ENCODE measurements around the gene PLXNA4. TPM values are rescaled to one million over a fixed set of nuclear protein-coding genes. Genes with fewer than 3 reads are reported as not detected.

Gene PLXNA4
- total RNA-seq, 1 experiment from 2014 or later = not detected

- no peak overlapping the region for H3K9ac ChIP-seq (ENCODE audit: low read length)
- no peak overlapping the region for H3K27ac ChIP-seq (ENCODE audit: low read depth, low read length)
- no peaks in the 10 kb centered on the region for H4K20me1 ChIP-seq (ENCODE audit: insufficient read depth)
- peaks cover 19% of the 10 kb centered on the region for H3K27me3 ChIP-seq (ENCODE audit: insufficient read depth, low read length)
- DNase-seq (ENCODE audit: low read depth, low spot score) (no peak), ATAC-seq (no peak)
- no TSS peak for BruUV-seq (replicated peaks)
- no peaks in the 10 kb centered on the region for H3K9me2 ChIP-seq (ENCODE audit: insufficient read depth)
- H3K79me2 ChIP-seq (ENCODE audit: insufficient read depth, low read length) = no peaks in the 10 kb centered on the region
- H3K4me2 ChIP-seq (ENCODE audit: low read length) = no peak overlapping the region
- no peaks in the 10 kb centered on the region for H3K9me3 ChIP-seq (ENCODE audit: control insufficient read depth in 1 of 2, insufficient read depth in 1 of 2, low read depth in 1 of 2, low read length in 2 of 2)
- TF ChIP-seq POLR2AphosphoS5 (IDR thresholded peaks at IDR 0.05; ENCODE audit: low read depth, low read length) (no peak), SRF (IDR thresholded peaks at IDR 0.05; ENCODE audit: low read depth) (no peak), MAX (IDR thresholded peaks at IDR 0.05) (no peak), CEBPB (IDR thresholded peaks at IDR 0.05; ENCODE audit: low read depth) (no peak), ZNF274 (IDR thresholded peaks at IDR 0.05; ENCODE audit: low read depth, low read length) (no peak), TCF7L2 (IDR thresholded peaks at IDR 0.05; ENCODE audit: borderline replicate concordance, extremely low read depth, insufficient read depth, insufficient read length) (no peak), CTCF (IDR thresholded peaks at IDR 0.05 in 2 of 3, conservative IDR thresholded peaks at IDR 0.05 in 1 of 3; ENCODE audit: borderline replicate concordance in 1 of 3, insufficient read depth in 1 of 3, low read depth in 2 of 3, low read length in 2 of 3) (no peak), JUND (IDR thresholded peaks at IDR 0.05) (no peak), REST (IDR thresholded peaks at IDR 0.05; ENCODE audit: low read depth) (no peak), EZH2phosphoT487 (IDR thresholded peaks at IDR 0.05; ENCODE audit: borderline replicate concordance) (no peak), EGR1 (IDR thresholded peaks at IDR 0.05; ENCODE audit: low read depth) (no peak), ZBTB33 (IDR thresholded peaks at IDR 0.05; ENCODE audit: extremely low read depth, insufficient replicate concordance, low read length) (no peak), FOSL1 (IDR thresholded peaks at IDR 0.05; ENCODE audit: low read depth) (no peak), EZH2 (IDR thresholded peaks at IDR 0.05) (no peak), ELF1 (IDR thresholded peaks at IDR 0.05; ENCODE audit: borderline replicate concordance, low read depth) (no peak), RAD21 (IDR thresholded peaks at IDR 0.05; ENCODE audit: low read depth) (no peak), SIN3A (IDR thresholded peaks at IDR 0.05; ENCODE audit: low read depth) (no peak)
- intact Hi-C loops (cut with micrococcal nuclease) = no loop called here
- 0 out of 4 replicates have a peak, but pooled peaks cover 0 to 2% of the 10 kb centered on the region in 2 experiments for H3K4me1 ChIP-seq (ENCODE audit: control insufficient read depth in 1 of 2, insufficient read depth in 2 of 2, low read length in 2 of 2)
- no peak overlapping the region for H3K4me3 ChIP-seq (replicated peaks in 1 of 2; ENCODE audit: low read depth in 1 of 2, low read length in 2 of 2)
- no peaks in the 10 kb centered on the region for H3K36me3 ChIP-seq (ENCODE audit: control insufficient read depth in 1 of 2, insufficient read depth in 2 of 2, low read length in 2 of 2)
- POLR2A ChIA-PET = no interaction called here
- no peak overlapping the region for H2AFZ ChIP-seq (ENCODE audit: low read depth, low read length, poor library complexity, severe bottlenecking)
- RAD21 ChIA-PET (ENCODE audit: low non-redundant PET in 1 of 2, low total read pairs in 2 of 2, uncharacterized antibody in 2 of 2, unreplicated experiment in 2 of 2) = no interaction called here
- CTCF ChIA-PET = no interaction called here
These were observed 81.8 kb downstream of the PLXNA4 start for GRCh38 chr7:132494474-132494873.
